HepG2 (cell line): ENCODE results near the gene TTC23. TPM values are rescaled to one million over a fixed set of nuclear protein-coding genes. Genes with fewer than 3 reads are reported as not detected.

Experiments used
- CTCF ChIP-seq: sonication (generic); formaldehyde crosslinking; IDR thresholded peaks from 2 replicates; pipeline ENCODE4 v1.5.0; 2020; ENCODE audit warnings: mild to moderate bottlenecking, missing genetic modification reagents, moderate library complexity
- DR1 ChIP-seq: sonication (generic); formaldehyde crosslinking; IDR thresholded peaks from 2 replicates; pipeline ENCODE4 v1.8.0; 2021; ENCODE audit warnings: mild to moderate bottlenecking, missing genetic modification reagents, inconsistent platforms
- GFI1 ChIP-seq: sonication (generic); formaldehyde crosslinking; IDR thresholded peaks from 2 replicates; pipeline ENCODE4 v1.5.0; 2020; ENCODE audit warnings: missing genetic modification reagents, mild to moderate bottlenecking, borderline replicate concordance
- KAT8 ChIP-seq: IDR thresholded peaks from 2 replicates; pipeline ENCODE4 v1.6.1; 2016; ENCODE audit warnings: missing genetic modification reagents, missing compliant biosample characterization
- MIER2 ChIP-seq: IDR thresholded peaks from 2 replicates; pipeline ENCODE4 v1.6.1; 2016; ENCODE audit warnings: missing biosample characterization, missing genetic modification reagents
- NFIB ChIP-seq: sonication (generic); formaldehyde crosslinking; IDR thresholded peaks from 2 replicates; pipeline ENCODE4 v1.9.0; 2021; ENCODE audit warnings: missing genetic modification reagents, mild to moderate bottlenecking, borderline replicate concordance
- NR1H2 ChIP-seq: sonication (generic); formaldehyde crosslinking; IDR thresholded peaks from 2 replicates; pipeline ENCODE4 v1.8.1; 2022; ENCODE audit warnings: low read depth, missing genetic modification reagents, borderline replicate concordance
- PITX1 ChIP-seq: sonication (generic); formaldehyde crosslinking; IDR thresholded peaks from 2 replicates; pipeline ENCODE4 v1.5.1; 2020; ENCODE audit warnings: mild to moderate bottlenecking, missing genetic modification reagents
- PREB ChIP-seq: sonication (generic); formaldehyde crosslinking; IDR thresholded peaks from 2 replicates; pipeline ENCODE4 v1.4.0; 2020; ENCODE audit warnings: missing genetic modification reagents
- REST ChIP-seq, 2 experiments: IDR thresholded peaks; 2 replicates each; pipeline ENCODE4 v1.6.1; 2011 to 2012; ENCODE audit warnings: low read length in 2 of 2, borderline replicate concordance in 1 of 2, low read depth in 1 of 2, mild to moderate bottlenecking in 1 of 2, moderate library complexity in 1 of 2
- RNF219 ChIP-seq: sonication (generic); formaldehyde crosslinking; IDR thresholded peaks from 2 replicates; pipeline ENCODE4 v1.5.0; 2020; ENCODE audit warnings: mild to moderate bottlenecking, missing genetic modification reagents
- SP5 ChIP-seq: IDR thresholded peaks from 2 replicates; pipeline ENCODE4 v1.6.1; 2016; ENCODE audit warnings: low read depth, borderline replicate concordance
- THRA ChIP-seq: sonication (generic); formaldehyde crosslinking; IDR thresholded peaks from 2 replicates; pipeline ENCODE4 v1.4.0; 2020; ENCODE audit warnings: missing genetic modification reagents, borderline replicate concordance
- ZFYVE20 ChIP-seq: sonication (generic); formaldehyde crosslinking; IDR thresholded peaks from 2 replicates; pipeline ENCODE4 v1.8.0; 2023; ENCODE audit warnings: low read depth, mild to moderate bottlenecking, moderate library complexity, missing genetic modification reagents, borderline replicate concordance
- ZNF274 ChIP-seq: sonication (generic); formaldehyde crosslinking; IDR thresholded peaks from 2 replicates; pipeline ENCODE4 v1.5.1; 2020; ENCODE audit warnings: mild to moderate bottlenecking, missing genetic modification reagents
- ZNF672 ChIP-seq: sonication (generic); formaldehyde crosslinking; IDR thresholded peaks from 2 replicates; pipeline ENCODE4 v1.8.1; 2022; ENCODE audit warnings: missing genetic modification reagents
- polyA plus RNA-seq, 8 experiments: library from polyadenylated mRNA; depleted of rRNA in 3 of 8; stranded (reverse) in 7 of 8; unstranded in 1 of 8; fragments of >200 nt; fragmentation: Illumina TruSeq in 4 of 8; extraction: Trizol in 4 of 8; gene quantifications; 2 replicates each; pipeline versions ENCODE4 v1.2.1 to v1.2.3, GENCODE V29; 2011 to 2016; ENCODE audit warnings: low read depth in 4 of 8, missing spikeins in 1 of 8, mixed read lengths in 1 of 8; ENCODE audit not compliant: insufficient read depth in 1 of 8
- total RNA-seq, 5 experiments: library from RNA; depleted of rRNA; stranded (reverse); fragments of >200 nt; fragmentation: Illumina TruSeq; extraction: Trizol; gene quantifications; 2 replicates each; pipeline ENCODE4 v1.2.3, GENCODE V29; 2016; ENCODE audit warnings: low read depth in 1 of 5

TTC23 gene
- total and polyA plus RNA-seq, 2 of the 13 experiments (the other 11 are each of a cell fraction or from before 2014, with no cell fraction given) = 1.6 to 11.7 TPM

GRCh38 chr15:99104788-99105513, 144.4 kb downstream of the TTC23 start, which contains the start of gene SYNM (continued):
- TF ChIP-seq REST (IDR thresholded peaks at IDR 0.05; ENCODE audit: borderline replicate concordance in 1 of 2, low read depth in 1 of 2, low read length in 2 of 2) = 0 out of 4 replicates have a peak, but pooled peaks of 1 of the 2 experiments have one; percentile 4
- 0 out of 2 replicates have a peak, but pooled peaks have one; percentile 48 for TF ChIP-seq KAT8 (CRISPR knock-in tag)
- no peak for TF ChIP-seq PITX1 (CRISPR knock-in tag)
- no peak for TF ChIP-seq THRA
- TF ChIP-seq MIER2 (CRISPR knock-in tag) = no peak
- TF ChIP-seq ZNF672 = no peak
- TF ChIP-seq NR1H2 = no peak
- TF ChIP-seq CTCF (CRISPR knock-in tag) = peak; percentile 86
- TF ChIP-seq DR1 (CRISPR knock-in tag) = peak; percentile 76
- peak; percentile 12; the same call in 1 of the 2 replicates for TF ChIP-seq SP5 (CRISPR knock-in tag)
- 0 out of 2 replicates have a peak, but pooled peaks have one; percentile 33 for TF ChIP-seq PREB (CRISPR knock-in tag)
- no peak; the same call in 1 of the 2 replicates for TF ChIP-seq GFI1 (CRISPR knock-in tag)
- TF ChIP-seq ZFYVE20 (CRISPR knock-in tag) = no peak; the same call in 1 of the 2 replicates
- no peak for TF ChIP-seq RNF219 (CRISPR knock-in tag)
- TF ChIP-seq NFIB (CRISPR knock-in tag) = no peak
- TF ChIP-seq ZNF274 (CRISPR knock-in tag) = no peak
